HG02678 (cell line): Measurements from ENCODE around the gene ZBTB20.

ENCODE experiments used
- ATAC-seq: cut with Tn5 transposase; IDR thresholded peaks from one replicate; pipeline ENCODE4 v1.9.1; 2021; ENCODE audit warnings: mild to moderate bottlenecking, moderate library complexity; ENCODE audit not compliant: unreplicated experiment

ZBTB20 gene

DNA sequence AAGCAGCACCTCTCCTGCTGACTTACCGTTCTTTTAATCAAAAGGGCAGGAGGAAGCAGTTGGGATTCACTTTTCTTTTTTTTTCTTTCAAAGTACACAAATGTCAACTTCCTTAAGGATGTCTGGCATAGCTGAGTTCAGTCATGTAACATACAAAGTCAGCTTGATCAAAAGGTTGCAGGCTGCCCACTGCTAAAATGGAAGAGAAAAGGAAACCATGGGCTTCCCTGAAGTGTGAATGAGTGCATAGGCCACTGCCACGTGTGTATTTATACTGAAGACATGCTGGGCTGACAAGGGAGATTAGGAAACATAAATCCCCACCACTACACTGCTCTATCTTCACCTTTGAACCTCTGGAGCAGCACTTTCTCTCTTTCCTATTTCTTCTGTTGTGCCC, 540.8 kb downstream of the ZBTB20 start:
- ATAC-seq, result no peak

GRCh38 chr3:114600571-114600970, 546.5 kb downstream of the ZBTB20 start:
- ATAC-seq, result no peak

- no peak for ATAC-seq
Observed at GRCh38 chr3:114597871-114598270, 549.2 kb downstream of the ZBTB20 start.

DNA sequence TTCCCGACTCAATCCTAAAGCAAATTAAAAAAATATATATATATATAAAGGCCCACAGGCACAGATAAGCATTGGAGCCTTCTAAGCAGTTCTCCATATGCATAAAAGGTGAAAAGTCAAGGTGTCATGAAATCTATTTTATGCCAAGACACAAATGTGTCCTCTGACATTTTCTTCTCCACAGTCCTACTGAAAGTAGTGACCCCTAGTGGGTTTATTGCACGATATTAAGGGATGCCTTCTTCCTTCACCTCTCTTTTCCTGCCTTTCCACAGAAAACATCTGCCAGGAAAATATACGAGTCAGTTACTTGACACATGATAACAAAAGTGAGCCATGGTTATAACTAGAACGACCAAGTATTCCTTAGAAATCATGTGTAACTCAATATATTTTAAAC, 550.1 kb downstream of the ZBTB20 start:
- no peak for ATAC-seq

- no peak for ATAC-seq
Observed at GRCh38 chr3:114596147-114596546, 550.9 kb downstream of the ZBTB20 start.

GRCh38 chr3:114595522-114596028, 551.5 kb downstream of the ZBTB20 start:
- ATAC-seq, result no peak

DNA sequence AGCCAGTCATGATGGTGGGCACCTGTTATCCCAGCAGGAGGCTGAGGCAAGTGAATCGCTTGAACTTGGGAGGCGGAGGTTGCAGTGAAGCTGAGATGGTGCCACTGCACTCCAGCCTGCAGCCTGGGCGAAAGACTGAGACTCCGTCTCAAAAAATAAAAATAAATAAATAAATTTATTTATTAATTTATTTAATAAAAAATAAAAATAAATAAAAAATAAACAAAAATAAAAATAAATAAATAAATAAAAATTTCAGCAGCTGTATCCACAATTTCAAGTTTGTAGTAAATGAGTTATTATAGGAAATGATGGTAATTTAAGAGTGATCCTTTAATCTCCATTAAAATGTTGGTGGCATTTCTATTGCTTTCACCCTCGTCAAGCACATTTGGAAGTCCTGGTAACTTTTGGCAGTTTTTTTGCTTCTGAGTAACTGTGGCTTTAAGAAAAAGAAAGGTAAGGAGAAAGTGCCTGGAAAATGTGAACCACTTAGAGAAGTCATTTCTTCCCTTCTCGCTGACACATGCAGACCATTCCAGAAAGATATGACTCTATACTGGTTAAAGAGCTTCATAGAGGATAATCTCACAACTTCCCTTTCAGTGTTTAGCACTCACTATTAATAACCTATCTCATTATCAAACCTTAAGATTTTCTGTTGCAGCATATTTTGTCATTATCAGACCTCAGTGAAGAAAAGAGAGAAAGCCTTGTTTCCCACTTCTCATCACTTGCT, 556.6 kb downstream of the ZBTB20 start:
- no peak for ATAC-seq

DNA sequence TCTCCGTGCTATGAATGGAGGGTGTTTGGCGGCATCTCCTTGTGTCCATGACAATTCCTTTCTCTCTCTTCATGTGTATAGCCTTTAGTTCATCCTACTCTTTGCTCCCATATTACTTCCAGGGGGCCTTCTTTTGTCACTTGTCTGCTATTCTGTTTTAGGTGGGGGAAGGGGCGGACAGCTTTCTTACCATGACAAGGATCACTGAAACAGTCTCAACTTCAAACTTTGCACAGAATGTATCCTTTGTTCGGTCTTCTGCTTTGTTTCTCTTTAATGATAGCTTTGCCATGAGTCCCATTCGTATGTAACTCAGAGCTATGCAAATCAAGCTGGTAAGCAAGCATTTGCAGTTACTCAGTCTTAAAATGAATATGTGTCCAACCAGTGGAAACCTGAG, 559.1 kb downstream of the ZBTB20 start:
- no peak for ATAC-seq

DNA sequence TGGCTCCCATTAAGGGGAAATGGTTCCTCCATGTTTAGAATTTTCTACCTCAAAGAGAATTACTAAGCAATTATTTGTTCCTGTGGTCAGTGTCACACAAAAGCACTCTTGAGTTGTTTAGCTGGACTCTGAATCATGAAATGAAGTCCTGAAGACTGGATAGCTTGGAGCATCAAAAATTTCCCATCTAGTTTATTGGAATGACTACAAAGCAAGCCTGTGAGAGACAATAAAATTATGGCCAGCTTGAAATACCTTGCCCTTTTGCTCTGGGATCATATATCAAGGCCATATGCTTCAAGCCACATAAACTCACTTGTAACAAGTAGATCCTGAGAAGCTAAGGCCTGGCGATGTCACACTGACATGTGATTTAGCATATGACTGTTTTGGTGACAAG, 561.0 kb downstream of the ZBTB20 start:
- ATAC-seq, result no peak

DNA sequence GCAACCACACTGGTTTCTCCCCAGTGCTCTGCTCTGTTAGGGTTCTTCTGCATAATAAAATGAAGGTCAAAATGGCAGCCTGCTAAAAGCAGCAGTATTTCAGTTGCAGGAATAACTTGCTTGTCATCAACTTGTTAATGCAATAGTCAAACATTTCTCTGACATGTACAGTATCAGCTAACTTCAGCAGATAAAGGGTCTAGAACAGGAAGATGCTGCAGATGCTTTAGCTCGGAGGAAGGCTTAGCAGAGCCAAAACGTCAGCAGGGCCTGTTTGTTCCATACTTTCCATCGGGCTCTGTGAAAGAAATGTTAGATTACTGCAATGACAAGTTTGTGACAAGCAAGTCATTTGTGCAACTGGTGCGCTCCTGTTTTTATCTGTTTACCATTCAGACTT, 561.4 kb downstream of the ZBTB20 start:
- no peak for ATAC-seq

- ATAC-seq, result no peak
Observed at GRCh38 chr3:114584734-114585371, 562.2 kb downstream of the ZBTB20 start.

GRCh38 chr3:114582929-114583328, 564.2 kb downstream of the ZBTB20 start:
- ATAC-seq, result peak; percentile 82

DNA sequence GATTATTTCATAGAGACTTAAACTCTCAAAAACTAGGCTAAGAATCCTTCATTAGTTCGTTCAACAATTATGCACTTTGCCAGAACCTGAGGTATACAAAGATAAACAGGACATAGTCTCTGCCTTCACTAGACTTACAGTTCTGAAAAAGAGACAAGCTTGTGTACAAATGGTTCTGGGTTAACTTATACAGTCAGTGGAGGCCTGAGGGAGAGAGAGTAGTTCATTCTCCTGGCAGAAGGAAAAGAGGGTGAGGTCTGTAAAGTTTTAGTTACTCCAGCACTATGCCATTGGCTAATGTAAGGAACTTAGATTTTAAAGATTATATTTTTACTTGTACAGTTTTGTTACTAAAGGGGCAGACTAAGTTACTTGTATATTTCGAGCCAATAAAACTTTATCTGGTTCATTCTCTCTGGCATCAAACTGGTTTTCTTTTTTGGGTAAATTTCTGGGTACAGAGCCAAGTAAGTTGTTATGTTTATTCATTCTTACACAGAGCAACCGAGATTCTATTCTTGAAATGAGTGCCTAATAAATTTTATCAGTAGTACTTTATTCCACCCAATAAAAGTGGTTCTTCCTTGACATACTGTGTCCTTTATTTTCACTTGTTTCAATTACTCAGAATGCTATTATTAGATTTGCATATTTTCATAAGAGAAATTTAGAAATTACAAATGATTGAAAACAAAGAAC, 574.6 kb downstream of the ZBTB20 start:
- ATAC-seq, result no peak

DNA sequence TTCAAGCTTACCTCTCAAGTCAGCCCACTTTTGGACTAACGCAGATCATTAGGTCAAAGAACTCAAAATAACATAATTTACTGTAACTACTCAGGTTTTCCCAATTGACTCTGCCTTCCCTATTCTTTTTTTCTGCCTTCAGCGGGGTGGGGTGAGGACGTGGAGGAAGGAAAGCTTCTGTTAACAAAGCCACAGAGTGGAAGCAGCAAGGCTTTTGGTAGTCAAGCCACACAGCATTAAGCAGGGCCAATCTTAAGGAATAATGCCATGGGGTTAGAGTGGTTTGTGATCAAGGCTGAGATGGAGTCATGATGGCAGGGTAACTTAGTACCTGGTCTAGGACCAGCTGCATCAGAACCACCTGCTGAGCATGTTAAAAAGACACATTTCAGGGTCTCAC, 575.7 kb downstream of the ZBTB20 start:
- ATAC-seq, result no peak

- ATAC-seq, result no peak
Observed at GRCh38 chr3:114569186-114569585, 577.9 kb downstream of the ZBTB20 start.

DNA sequence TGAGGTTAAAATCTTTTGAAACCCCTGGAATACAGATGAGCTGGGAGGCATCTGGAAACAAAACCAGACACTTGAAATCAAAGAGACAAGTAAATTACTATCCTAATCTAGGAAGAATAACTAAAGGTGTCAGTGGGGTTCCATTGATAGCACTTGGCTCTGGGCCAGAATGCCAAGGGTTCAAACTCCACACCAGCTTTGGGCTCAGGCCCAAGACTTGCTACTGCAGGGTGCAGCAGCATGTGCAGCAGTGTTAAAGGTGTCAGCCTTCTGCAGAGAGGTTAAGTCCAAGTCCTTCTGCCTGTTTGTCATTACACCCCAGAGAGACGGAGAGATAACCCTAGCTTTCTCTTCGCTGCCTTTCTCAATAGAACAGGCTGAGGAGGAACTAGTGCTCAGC, 579.3 kb downstream of the ZBTB20 start:
- no peak for ATAC-seq

- no peak for ATAC-seq
Observed at GRCh38 chr3:114566767-114567166, 580.3 kb downstream of the ZBTB20 start.

DNA sequence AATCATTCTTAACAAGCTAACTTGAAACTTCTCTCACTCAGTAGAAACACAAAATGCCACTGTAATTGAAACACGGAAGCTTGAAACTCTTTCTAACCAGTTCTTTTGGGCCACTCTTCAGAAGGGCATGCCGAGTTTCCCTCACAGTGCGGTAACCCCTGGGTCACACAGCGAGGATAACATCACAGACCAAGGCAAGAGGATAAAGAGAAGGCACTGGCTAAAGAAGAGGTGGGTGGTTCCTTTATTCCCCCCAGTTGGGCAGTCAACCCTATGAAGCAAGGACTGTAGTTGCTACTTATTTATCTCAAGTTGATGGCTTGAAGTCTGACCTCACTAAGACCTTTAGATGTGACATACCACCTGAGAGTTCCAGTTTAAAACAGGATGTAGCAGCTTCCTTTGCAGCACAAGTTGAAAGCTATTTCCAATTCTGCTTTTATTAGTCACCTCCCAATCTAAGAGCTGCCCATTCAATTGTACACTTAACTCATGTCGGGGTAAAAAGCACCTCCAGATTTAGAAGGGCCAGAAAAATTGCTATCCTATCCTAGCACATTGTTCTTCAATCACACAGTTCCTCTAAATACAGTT, 580.8 kb downstream of the ZBTB20 start:
- peak; percentile 64 for ATAC-seq

GRCh38 chr3:114565216-114565615, 581.9 kb downstream of the ZBTB20 start:
- ATAC-seq, result no peak

- no peak for ATAC-seq
Observed at GRCh38 chr3:114563720-114564119, 583.4 kb downstream of the ZBTB20 start.

GRCh38 chr3:114562557-114562956, 584.5 kb downstream of the ZBTB20 start:
- no peak for ATAC-seq
